Breast epithelium (tissue), 4 donors: ENCODE measurements around the gene REPIN1. TPM values are rescaled to one million over a fixed set of nuclear protein-coding genes. Genes with fewer than 3 reads are reported as not detected.

Source experiments
- DNase-seq, 2 donors: peaks; one replicate each; pipeline ENCODE4 v3.0.0-alpha.2; 2019; ENCODE audit warnings: low spot score in 2 of 2
- H3K27ac ChIP-seq, 2 donors: fragments of 200-600 bp; sonication (generic) in 1 of 2; one replicate each; pipeline ENCODE4 v1.5.1; 2016 to 2019; ENCODE audit warnings: mild to moderate bottlenecking in 1 of 2
- H3K27me3 ChIP-seq, 2 donors: fragments of 200-600 bp; sonication (generic) in 1 of 2; one replicate each; pipeline versions ENCODE4 v1.5.1 to v1.6.0; 2017 to 2019; ENCODE audit warnings: control low read depth in 1 of 2, mild to moderate bottlenecking in 1 of 2
- H3K36me3 ChIP-seq: fragments of 200-600 bp; one replicate; pipeline ENCODE4 v1.5.1; 2019
- H3K4me1 ChIP-seq, 2 donors: fragments of 200-600 bp; sonication (generic); one replicate each; pipeline ENCODE4 v1.5.1; 2016 to 2019; ENCODE audit warnings: control low read depth in 1 of 2
- H3K4me3 ChIP-seq, 3 donors: fragments of 200-600 bp; sonication (generic); 1 replicate in 2 of 3; 2 replicates in 1 of 3; pipeline ENCODE4 v1.5.1; 2016 to 2019; ENCODE audit warnings: mild to moderate bottlenecking in 3 of 3, moderate library complexity in 2 of 3
- H3K9me3 ChIP-seq, 2 donors: fragments of 200-600 bp; sonication (generic) in 1 of 2; one replicate each; pipeline ENCODE4 v1.5.1; 2016 to 2019; ENCODE audit warnings: control low read depth in 1 of 2
- POLR2A ChIP-seq: fragments of 450-650 bp; IDR thresholded peaks from one replicate; pipeline ENCODE4 v1.6.1; 2016; ENCODE audit warnings: antibody characterized with exemption, mild to moderate bottlenecking, moderate library complexity
- POLR2AphosphoS5 ChIP-seq, 3 donors: sonication (generic); formaldehyde crosslinking; IDR thresholded peaks; one replicate each; pipeline ENCODE4 v1.6.1; 2017; ENCODE audit warnings: antibody characterized with exemption in 3 of 3
- intact Hi-C: fragments of 100-400 bp; cut with DNase I; formaldehyde crosslinking; loops from one replicate; pipeline ENCODE4 v1.15.1; 2023; ENCODE audit warnings: low total_unique reads
- total RNA-seq, 3 donors: library from RNA; depleted of rRNA; stranded (reverse); fragments of >200 nt; gene quantifications; one replicate each; pipeline ENCODE4 v1.1.0, GENCODE V29; 2016
- TF ChIP-seq, protein P1 (sequence below), 3 donors: fragments of 450-650 bp; IDR thresholded peaks; one replicate each; pipeline ENCODE4 v1.5.1; 2016 to 2017; ENCODE audit warnings: antibody characterized with exemption in 3 of 3, mild to moderate bottlenecking in 3 of 3, moderate library complexity in 3 of 3

The REPIN1 gene
- total RNA-seq, 3 donors from 2014 or later = 43.7 to 70.8 (median 68.2) TPM

DNA sequence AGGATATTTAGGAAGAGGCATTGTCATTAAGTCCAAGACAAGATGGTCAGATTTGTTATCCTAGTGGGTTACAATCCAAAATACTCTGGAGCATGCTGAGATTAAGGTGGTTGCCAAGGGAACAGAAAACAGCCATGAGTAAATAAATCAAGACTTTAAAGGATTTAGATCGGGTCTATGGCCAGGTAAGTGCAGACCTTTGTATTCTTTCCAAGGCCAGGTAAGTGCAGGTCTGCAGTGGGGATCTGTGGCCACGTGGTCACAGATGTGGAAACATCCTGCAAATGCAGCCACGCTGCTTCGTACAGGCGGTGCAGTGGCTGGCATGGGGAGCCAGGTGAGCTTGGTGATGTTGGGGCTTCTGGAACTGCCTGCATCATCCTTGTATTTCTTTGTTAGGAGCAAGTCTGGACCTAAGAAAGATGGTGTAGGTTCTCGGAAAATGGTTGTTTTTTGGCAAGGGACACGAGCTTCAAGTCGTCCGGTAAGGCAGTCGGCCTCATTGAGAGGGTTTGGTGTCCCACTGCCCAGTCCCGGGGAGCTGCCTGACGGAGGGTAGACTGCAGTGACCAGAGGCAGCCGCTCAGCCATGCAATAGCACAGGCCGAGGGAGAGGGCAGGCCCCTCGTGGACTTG lies 32.3 kb downstream of the REPIN1 start:
- intact Hi-C loops = no loop called here
- peak in 1 of 2 donors; percentile 41 for DNase-seq
- no peak overlapping the region for H3K27ac ChIP-seq
- no peak overlapping the region for H3K4me3 ChIP-seq
- no peaks in the 10 kb centered on the region for H3K36me3 ChIP-seq
- H3K4me1 ChIP-seq = peaks cover 0 to 5% of the 10 kb centered on the region in 2 donors
- no peaks in the 10 kb centered on the region for H3K27me3 ChIP-seq
- TF ChIP-seq POLR2A = no peak
- TF ChIP-seq, protein P1, sequence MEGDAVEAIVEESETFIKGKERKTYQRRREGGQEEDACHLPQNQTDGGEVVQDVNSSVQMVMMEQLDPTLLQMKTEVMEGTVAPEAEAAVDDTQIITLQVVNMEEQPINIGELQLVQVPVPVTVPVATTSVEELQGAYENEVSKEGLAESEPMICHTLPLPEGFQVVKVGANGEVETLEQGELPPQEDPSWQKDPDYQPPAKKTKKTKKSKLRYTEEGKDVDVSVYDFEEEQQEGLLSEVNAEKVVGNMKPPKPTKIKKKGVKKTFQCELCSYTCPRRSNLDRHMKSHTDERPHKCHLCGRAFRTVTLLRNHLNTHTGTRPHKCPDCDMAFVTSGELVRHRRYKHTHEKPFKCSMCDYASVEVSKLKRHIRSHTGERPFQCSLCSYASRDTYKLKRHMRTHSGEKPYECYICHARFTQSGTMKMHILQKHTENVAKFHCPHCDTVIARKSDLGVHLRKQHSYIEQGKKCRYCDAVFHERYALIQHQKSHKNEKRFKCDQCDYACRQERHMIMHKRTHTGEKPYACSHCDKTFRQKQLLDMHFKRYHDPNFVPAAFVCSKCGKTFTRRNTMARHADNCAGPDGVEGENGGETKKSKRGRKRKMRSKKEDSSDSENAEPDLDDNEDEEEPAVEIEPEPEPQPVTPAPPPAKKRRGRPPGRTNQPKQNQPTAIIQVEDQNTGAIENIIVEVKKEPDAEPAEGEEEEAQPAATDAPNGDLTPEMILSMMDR (IDR thresholded peaks at IDR 0.05) = no peak
- no peak for TF ChIP-seq POLR2AphosphoS5 (IDR thresholded peaks at IDR 0.05)
- H3K9me3 ChIP-seq = no peaks in the 10 kb centered on the region

DNA sequence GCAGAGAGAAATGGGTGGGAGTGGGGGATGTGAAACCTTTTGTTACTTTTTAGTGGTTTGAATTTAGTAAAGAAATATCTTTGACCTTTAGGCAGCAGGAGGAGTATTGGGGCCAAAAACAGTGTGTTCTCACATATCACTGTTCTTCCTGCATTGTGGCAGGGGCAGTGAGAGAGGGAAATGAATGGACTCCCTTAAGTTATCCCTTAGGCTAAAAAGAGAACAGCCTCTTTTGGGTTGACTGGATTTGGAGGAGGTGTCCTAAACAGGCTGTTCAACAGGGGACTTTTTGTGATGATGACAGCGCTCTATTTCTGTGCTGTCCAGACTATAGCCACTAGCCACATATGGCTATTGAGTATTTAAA lies 32.8 kb downstream of the REPIN1 start:
- TF ChIP-seq, protein P1 (IDR thresholded peaks at IDR 0.05) = no peak
- TF ChIP-seq POLR2AphosphoS5 (IDR thresholded peaks at IDR 0.05) = no peak
- TF ChIP-seq POLR2A = no peak

DNA sequence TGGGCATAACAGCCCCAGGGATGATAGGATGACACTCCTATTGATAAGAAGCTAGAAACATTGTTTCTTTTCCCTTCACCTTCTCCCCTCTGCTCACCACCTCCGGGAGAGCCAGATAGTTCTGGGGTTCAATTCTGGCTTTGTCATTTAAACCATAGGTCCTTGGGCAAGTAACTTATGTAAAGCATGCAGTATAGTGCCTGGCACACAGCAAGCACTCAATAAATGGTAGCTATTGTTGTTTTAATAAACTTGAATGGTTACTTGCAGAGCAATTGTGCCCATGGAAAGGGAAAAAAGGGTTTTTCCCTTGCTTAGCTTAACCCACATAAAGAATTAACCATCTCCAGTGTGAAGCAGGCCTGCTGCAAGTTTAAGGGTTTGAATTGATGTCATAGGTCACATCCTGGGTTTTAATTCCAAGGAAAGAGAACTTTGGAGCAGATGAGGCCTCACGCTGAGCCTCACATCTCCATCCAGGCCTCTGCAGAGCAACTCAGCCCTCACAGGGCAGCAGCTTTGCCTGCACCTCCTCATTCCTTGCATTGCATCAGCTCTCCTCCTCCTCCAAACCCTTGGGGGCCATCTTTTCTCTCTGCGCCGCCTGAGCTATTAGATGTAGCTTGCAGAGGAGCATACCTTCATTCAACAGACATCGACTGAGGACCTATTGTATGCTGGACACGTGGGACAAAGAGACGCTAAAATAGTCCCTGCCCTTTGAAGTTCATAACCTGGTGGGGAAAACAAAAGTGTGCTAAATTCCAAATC lies 33.4 kb downstream of the REPIN1 start:
- Histone ChIP-seq H3K4me3 (no peak overlapping the region), H3K9me3 (no peaks in the 10 kb centered on the region), H3K4me1 (peaks cover 0 to 5% of the 10 kb centered on the region in 2 donors), H3K36me3 (no peaks in the 10 kb centered on the region), H3K27me3 (no peaks in the 10 kb centered on the region), H3K27ac (no peak overlapping the region)
- no peak for DNase-seq
- intact Hi-C loops = no loop called here
- TF ChIP-seq, protein P1 (IDR thresholded peaks at IDR 0.05) = no peak
- TF ChIP-seq POLR2A = no peak
- TF ChIP-seq POLR2AphosphoS5 (IDR thresholded peaks at IDR 0.05) = no peak

More for the DNA sequence above, 32.8 kb downstream of the REPIN1 start:
- intact Hi-C loops = no loop called here
- Histone ChIP-seq H3K36me3 (no peaks in the 10 kb centered on the region), H3K27ac (no peak overlapping the region), H3K27me3 (no peaks in the 10 kb centered on the region), H3K9me3 (no peaks in the 10 kb centered on the region), H3K4me1 (peaks cover 0 to 5% of the 10 kb centered on the region in 2 donors), H3K4me3 (no peak overlapping the region)
- no peak for DNase-seq

DNA sequence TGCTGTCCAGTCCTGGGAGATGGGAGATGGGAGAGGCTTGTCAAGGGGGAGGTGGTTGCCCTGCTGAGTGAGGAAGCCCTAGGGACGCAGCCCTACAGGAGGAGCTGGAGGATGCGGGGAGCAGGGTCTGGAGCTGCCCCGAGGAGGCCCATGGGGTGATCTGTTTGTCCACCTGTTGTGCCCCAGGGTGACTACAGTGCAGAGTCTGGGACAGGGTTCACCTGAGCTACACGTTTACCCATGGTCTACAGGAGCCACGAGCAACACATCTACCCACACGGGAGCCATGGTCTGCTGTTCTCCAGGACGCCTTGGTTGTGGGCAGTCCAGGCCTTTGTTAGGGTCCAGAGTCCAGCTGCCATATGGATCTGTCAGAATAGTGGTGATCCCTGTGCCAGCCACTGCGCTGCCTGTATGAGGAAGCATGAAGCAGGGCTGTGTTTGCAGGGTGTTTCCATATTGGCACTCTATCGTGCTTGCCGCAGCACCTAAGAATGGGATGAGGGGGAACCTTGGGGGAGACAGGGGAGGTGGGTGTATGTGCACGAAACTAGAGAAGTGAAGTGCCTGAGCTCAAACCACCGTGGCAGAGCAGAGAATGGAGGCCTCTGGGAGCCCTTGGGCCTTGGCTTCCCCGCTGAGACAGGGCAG lies 34.2 kb downstream of the REPIN1 start:
- intact Hi-C loops = no loop called here
- no peak overlapping the region for H3K4me3 ChIP-seq
- peaks cover 0 to 5% of the 10 kb centered on the region in 2 donors for H3K4me1 ChIP-seq
- H3K27me3 ChIP-seq = no peaks in the 10 kb centered on the region
- DNase-seq = peak in 1 of 2 donors; percentile 30
- H3K27ac ChIP-seq = no peak overlapping the region
- no peaks in the 10 kb centered on the region for H3K36me3 ChIP-seq
- no peak for TF ChIP-seq POLR2A
- TF ChIP-seq POLR2AphosphoS5 (IDR thresholded peaks at IDR 0.05) = no peak
- TF ChIP-seq, protein P1 (IDR thresholded peaks at IDR 0.05) = no peak
- no peaks in the 10 kb centered on the region for H3K9me3 ChIP-seq
